HG03064 (cell line): ENCODE measurements around the gene JADE1.

ENCODE experiments used
- ATAC-seq: cut with Tn5 transposase; IDR thresholded peaks from one replicate; pipeline ENCODE4 v1.9.1; 2021; ENCODE audit warnings: low read depth; ENCODE audit not compliant: unreplicated experiment

JADE1 gene

DNA sequence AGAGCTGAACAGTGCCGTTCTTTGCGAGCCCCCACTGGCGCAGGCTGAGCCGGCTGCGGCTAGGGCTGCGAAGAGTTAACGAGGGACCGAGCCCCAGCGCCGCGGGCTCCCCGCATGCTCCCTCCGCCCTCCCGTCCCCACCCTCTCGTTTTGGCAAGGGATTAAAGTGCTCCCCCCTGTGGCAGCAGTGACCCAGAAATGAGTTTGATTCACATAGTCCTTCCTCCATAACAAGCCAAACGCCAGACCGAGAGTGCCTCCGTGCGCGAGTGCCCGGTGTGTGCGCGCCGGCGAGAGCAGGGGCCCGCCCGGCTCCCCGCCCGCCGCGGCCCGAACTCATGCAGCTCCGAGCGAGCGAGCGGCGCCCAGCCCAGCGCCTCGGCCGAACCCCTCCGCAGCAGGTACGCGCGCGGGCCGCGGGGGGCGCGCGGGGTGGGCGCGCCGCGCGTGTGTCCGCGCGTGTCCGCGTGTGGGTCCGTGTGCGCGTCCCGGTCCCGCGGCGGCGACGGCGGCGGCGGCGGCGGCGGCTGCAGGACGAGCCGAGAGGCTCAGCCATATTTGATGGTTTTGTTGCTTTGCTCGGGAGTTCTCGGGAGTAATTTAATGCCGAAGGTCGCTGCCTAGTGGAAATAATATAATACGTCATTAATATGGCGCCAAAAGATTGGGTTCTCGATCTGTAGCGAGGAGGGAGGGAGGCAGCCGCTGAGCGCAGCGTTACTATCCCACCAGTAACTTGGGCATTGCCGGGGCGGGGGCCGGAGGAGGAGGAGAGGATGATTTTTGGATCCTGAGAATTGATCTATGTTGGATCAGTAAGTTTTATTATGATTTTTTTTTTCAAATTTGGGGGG is at the start of gene JADE1:
Gene JADE1, plus strand, starts transcription at position 224 of the 854 bp plus-strand sequence. CDS start 22,059 bp downstream, outside the sequence.
- ATAC-seq: peak; percentile 44

DNA sequence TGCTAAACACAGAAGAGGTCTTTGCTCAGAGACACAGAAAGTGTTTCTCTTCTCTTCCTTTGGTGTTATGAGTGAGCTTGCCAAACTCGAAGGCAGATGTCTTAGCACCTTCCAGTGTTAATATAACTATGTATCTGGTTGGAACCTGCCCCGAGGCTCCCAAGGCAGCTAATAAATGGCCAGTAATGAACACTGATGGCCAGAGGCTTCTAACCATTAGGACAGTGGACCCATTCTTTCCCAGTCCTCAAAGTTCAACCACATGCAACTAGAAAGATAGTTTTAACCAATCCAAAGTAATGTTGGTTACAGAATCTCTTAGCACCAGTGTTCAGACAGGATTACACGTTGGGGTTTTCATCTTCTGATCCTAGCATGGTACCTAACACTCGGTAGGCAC is 42.7 kb upstream of the JADE1 start:
- no peak for ATAC-seq

- no peak for ATAC-seq
Measured at GRCh38 chr4:128768373-128768996, 41.0 kb upstream of the JADE1 start.

DNA sequence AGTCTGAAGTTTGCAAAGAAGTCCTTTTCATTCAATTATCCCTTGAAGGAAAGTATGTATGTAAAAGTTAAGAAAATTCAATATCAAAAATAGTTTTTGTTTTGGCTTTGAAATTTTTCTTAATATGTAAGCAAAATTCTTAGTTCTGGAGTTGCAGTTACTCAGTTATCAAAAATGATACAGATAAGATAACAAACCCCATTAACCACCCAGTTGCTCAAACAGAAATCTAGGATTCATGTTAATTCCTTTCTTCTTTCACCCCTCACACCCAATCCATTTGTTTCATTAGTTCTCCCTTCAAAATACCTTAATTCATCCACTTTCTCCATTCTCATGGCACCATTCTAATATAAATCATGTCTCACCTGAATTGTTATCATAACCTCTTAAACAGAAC is 40.5 kb upstream of the JADE1 start:
- no peak for ATAC-seq

- ATAC-seq: no peak
Measured at GRCh38 chr4:128770807-128771206, 38.7 kb upstream of the JADE1 start.

DNA sequence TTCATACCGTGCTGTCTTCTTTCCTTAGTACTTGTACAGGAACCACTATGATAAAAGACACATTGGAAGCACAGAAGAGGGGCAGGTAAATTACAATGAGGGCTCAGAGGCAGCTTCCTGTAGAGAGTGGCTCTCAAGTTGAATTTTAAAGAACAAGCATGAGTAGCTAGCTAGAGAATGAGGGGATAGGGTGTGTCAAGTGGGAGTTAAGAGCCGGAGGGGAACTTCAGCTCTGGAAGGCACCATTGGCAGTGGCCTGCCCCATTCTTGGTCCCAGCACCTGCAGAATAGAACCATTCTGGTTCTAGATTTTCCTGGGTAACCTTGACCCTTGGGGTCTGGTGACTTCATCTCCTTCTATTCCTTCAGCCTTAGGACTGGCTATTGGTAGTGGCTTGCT is 34.0 kb upstream of the JADE1 start:
- no peak for ATAC-seq

GRCh38 chr4:128775916-128776315 is 33.6 kb upstream of the JADE1 start:
- no peak for ATAC-seq

GRCh38 chr4:128776794-128777216 is 32.7 kb upstream of the JADE1 start:
- ATAC-seq: no peak

GRCh38 chr4:128780688-128781087 is 28.8 kb upstream of the JADE1 start:
- no peak for ATAC-seq

GRCh38 chr4:128782076-128782715 is 27.3 kb upstream of the JADE1 start:
- ATAC-seq: no peak

- no peak for ATAC-seq
Measured at GRCh38 chr4:128782875-128783614, 26.5 kb upstream of the JADE1 start.

- no peak for ATAC-seq
Measured at GRCh38 chr4:128787509-128788311, 21.8 kb upstream of the JADE1 start.

GRCh38 chr4:128793859-128794672 is 15.4 kb upstream of the JADE1 start:
- ATAC-seq: no peak

- no peak for ATAC-seq
Measured at GRCh38 chr4:128796934-128797333, 12.6 kb upstream of the JADE1 start.

GRCh38 chr4:128800284-128800683 is 9.2 kb upstream of the JADE1 start:
- ATAC-seq: no peak

DNA sequence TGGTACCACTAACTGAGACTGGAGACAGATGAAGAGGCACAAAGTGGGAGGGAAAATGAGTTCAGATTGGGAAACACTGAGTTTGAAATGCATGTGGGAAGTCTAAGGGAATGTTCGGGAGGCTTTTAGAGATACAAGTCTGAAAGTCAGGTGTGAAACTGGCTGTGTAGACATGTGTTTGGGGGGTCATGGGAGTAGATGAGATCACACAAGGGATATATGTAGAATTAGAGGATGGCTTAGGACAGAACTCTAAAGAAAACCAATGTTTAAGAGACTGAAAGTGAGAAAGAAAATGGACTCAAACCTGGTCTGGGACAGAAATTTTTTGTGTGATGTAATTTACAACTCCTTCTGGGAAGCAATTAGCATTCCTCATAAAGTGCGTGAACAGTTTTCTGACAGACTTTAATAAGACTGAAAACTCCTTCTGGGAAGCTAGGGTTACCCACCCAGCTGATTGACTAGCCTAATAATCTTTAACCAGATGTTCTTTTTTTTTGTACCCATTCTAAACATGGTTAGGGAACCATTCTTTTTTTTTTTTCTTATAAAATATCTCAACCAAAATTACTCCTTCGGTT is 8.7 kb upstream of the JADE1 start:
- no peak for ATAC-seq

DNA sequence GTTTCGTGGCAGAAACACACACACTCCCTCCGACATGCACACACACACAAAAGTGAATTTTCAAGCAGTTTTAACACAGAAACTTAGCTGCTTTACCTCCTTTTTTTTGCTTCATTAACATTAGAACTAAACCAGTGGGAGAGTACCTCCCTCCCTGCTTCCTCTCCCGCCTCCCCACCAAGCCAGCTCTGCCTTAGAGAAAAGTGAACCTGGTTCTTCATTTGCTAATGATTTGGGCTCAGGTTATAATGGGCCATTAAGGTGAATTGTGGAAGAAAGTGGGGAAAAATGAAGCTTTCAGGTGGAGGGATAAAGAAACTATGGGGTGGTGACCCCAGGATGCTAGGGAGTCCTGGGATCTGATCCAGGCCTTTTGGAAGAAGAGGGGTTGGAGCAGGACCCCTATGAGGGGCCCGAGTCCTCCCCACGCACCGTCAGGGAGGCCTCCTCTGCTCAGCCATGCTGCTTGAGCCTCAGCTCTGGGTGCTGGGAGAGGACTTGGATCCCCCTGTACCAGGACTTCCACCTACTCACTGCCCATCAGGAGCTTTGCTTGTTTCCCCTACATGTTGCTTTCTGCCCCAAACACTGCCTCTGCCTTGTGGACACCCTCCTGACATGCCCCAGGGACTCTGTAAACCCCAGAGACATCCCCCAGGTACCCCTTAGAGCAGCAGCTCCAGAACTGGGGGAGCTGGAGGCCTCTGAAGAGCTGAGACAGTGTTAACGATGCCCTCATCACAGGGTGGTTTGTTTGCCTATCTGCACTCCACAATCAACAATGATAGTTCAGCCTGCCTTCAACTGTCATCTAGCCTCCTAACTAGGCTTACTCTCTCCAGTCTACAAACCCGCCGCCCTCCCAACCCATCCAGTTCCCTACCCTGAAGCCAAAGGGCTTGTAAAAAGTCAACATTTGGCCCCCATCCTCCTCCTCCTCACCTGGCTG is 6.5 kb upstream of the JADE1 start:
- no peak for ATAC-seq

DNA sequence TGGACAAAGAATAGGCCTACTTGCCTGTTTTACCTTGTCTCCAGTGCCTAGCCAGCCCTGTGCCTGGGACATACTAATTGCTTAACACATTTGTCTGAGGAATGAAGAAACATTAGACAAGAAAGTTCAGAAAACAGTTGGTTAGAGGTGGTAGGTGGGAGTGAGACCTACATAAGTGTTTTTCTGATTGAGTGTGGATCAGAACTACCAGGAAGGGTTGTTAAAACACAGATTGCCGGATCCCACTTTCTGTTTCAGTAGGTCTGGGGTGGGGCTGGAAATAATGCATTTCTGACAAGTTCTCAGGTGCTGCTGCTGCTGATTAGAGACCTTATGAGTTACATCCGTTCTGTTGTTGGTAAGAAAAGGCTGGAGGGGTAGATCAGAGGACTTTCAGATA is 5.7 kb upstream of the JADE1 start:
- ATAC-seq: no peak
